CD4-positive, alpha-beta T cell treated with Interleukin-10 for 1 hour (primary cell): ENCODE results near the gene LPP.

Experiments
- DNase-seq: peaks from one replicate; pipeline ENCODE4 v3.0.0-alpha.2; 2020

LPP gene

GRCh38 chr3:188255190-188255589 is 101.2 kb downstream of the LPP start:
- DNase-seq = no peak

GRCh38 chr3:188256758-188257157 is 102.8 kb downstream of the LPP start:
- no peak for DNase-seq

- no peak for DNase-seq
Observed at GRCh38 chr3:188257384-188258026, 103.5 kb downstream of the LPP start.

GRCh38 chr3:188259191-188259590 is 105.2 kb downstream of the LPP start:
- DNase-seq = no peak

GRCh38 chr3:188259596-188259995 is 105.6 kb downstream of the LPP start:
- no peak for DNase-seq

GRCh38 chr3:188261011-188261410 is 107.1 kb downstream of the LPP start:
- no peak for DNase-seq

- no peak for DNase-seq
Observed at GRCh38 chr3:188262488-188262887, 108.5 kb downstream of the LPP start.

GRCh38 chr3:188262913-188263683 is 109.1 kb downstream of the LPP start:
- no peak for DNase-seq

- DNase-seq = no peak
Observed at GRCh38 chr3:188264226-188265207, 110.6 kb downstream of the LPP start.

GRCh38 chr3:188266562-188267274 is 112.8 kb downstream of the LPP start:
- DNase-seq = no peak

- DNase-seq = no peak
Observed at GRCh38 chr3:188267790-188268335, 113.9 kb downstream of the LPP start.

GRCh38 chr3:188268336-188268735 is 114.4 kb downstream of the LPP start:
- DNase-seq = no peak

- no peak for DNase-seq
Observed at GRCh38 chr3:188269040-188269439, 115.1 kb downstream of the LPP start.

GRCh38 chr3:188270423-188270972 is 116.5 kb downstream of the LPP start:
- no peak for DNase-seq

GRCh38 chr3:188271226-188271914 is 117.4 kb downstream of the LPP start:
- DNase-seq = no peak

GRCh38 chr3:188272481-188273372 is 118.8 kb downstream of the LPP start:
- DNase-seq = no peak

GRCh38 chr3:188274249-188274915 is 120.4 kb downstream of the LPP start:
- no peak for DNase-seq

- no peak for DNase-seq
Observed at GRCh38 chr3:188276375-188276774, 122.4 kb downstream of the LPP start.

- no peak for DNase-seq
Observed at GRCh38 chr3:188278717-188279324, 124.9 kb downstream of the LPP start.
